ENCODE measurements around the gene GABBR2. TPM values are rescaled to one million over a fixed set of nuclear protein-coding genes. Genes with fewer than 3 reads are reported as not detected.

The GABBR2 gene
- total RNA-seq, 2 experiments from 2014 or later: not detected

DNA sequence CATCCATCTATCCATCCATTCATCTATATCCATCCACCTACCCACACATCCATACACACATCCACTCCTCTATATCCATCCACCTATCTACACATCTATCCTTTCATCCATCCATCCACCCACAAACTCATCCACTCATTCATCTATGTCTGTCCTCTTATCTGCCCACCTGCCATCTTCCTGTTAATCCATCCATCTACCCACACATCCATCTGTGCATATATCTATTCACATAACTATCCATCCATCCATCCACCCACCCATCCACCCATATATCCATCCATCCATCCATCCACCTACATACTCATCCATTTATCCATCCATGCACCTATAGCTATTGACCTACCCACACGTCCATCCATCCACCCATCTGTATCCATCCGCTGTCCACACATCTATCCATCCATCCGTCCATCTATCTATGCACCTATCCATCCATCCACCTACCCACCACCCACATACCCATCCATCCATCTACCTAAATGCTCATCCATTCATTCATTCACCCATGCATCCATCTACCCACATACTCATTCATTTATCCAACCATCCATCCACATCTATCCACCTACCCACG is 271.2 kb downstream of the GABBR2 start:
- Histone ChIP-seq H3K9me2 (ENCODE audit: insufficient read depth, low read length) (no peaks in the 10 kb centered on the region), H2AFZ (ENCODE audit: low read length) (no peak overlapping the region), H4K20me1 (ENCODE audit: insufficient read depth, low read length) (no peaks in the 10 kb centered on the region), H3K4me2 (ENCODE audit: low read length) (no peak overlapping the region), H3K79me2 (ENCODE audit: insufficient read depth, low read depth, low read length) (no peaks in the 10 kb centered on the region), H3K4me1 (ENCODE audit: insufficient read depth, low read length, poor library complexity, severe bottlenecking) (no peaks in the 10 kb centered on the region), H3K4me3 (ENCODE audit: low read depth, low read length, poor library complexity, severe bottlenecking) (no peak overlapping the region), H3K9me3 (ENCODE audit: low read length) (no peaks in the 10 kb centered on the region), H3K36me3 (ENCODE audit: insufficient read depth, low read length) (no peaks in the 10 kb centered on the region), H3K27ac (ENCODE audit: low read depth, low read length, poor library complexity, severe bottlenecking) (no peak overlapping the region)
- intact Hi-C loops (cut with micrococcal nuclease; ENCODE audit: unreplicated experiment): loop anchor here (10.0 kb wide), 1 partner anchor 1643 kb away; no protein-coding TSS in a partner anchor
- ChIA-PET POLR2A (no interaction called here), CTCF (ENCODE audit: unreplicated experiment) (no interaction called here)
- DNase-seq (ENCODE audit: low spot score): no peak
- TF ChIP-seq, protein P1, sequence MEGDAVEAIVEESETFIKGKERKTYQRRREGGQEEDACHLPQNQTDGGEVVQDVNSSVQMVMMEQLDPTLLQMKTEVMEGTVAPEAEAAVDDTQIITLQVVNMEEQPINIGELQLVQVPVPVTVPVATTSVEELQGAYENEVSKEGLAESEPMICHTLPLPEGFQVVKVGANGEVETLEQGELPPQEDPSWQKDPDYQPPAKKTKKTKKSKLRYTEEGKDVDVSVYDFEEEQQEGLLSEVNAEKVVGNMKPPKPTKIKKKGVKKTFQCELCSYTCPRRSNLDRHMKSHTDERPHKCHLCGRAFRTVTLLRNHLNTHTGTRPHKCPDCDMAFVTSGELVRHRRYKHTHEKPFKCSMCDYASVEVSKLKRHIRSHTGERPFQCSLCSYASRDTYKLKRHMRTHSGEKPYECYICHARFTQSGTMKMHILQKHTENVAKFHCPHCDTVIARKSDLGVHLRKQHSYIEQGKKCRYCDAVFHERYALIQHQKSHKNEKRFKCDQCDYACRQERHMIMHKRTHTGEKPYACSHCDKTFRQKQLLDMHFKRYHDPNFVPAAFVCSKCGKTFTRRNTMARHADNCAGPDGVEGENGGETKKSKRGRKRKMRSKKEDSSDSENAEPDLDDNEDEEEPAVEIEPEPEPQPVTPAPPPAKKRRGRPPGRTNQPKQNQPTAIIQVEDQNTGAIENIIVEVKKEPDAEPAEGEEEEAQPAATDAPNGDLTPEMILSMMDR (conservative IDR thresholded peaks at IDR 0.05; ENCODE audit: low read length): no peak
- no peak for TF ChIP-seq EZH2phosphoT487 (IDR thresholded peaks at IDR 0.05; ENCODE audit: borderline replicate concordance, low read depth, low read length)
- no TSS peak for BruUV-seq (replicated peaks)

DNA sequence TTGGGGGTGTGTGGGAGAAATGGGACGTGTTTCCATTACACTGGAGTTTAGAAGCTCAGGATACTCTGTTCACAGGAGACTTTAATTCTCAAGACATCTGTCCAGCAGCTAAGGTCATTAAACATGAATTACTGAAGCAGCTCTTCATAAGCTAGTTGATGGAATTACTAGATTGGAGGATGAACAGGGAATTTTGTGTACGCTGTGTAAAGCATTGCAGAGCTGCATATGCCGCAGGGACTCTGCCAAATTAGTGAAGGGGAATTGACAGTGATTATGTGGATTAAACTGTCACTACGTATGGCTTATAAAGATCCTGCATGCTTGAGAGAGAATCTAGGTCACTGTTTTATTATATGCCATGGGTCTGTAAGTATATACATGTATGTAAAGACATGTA is 275.8 kb downstream of the GABBR2 start:
- TF ChIP-seq EZH2phosphoT487 (IDR thresholded peaks at IDR 0.05; ENCODE audit: borderline replicate concordance, low read depth, low read length): no peak
- TF ChIP-seq, protein P1 (conservative IDR thresholded peaks at IDR 0.05; ENCODE audit: low read length): no peak
- POLR2A ChIA-PET: no interaction called here
- no TSS peak for BruUV-seq (replicated peaks)

DNA sequence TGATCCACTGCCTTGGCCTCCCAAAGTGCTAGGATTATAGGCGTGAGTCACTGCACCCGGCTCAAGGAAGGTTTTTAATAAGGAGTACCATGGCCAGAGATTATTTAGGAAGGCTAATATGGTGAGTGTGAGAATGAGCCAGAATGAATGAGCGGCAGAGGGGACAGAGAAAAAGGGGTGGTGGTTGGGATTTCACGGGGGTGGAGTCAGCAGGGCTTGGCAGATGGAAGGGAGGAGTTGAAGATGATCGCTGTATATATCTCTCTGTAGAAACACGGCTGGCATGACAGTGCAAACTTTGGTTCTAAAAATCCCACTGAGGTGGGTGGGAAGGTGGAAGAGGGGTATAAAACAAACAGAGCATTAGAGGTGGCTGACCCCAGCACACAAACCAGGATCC is 276.6 kb downstream of the GABBR2 start:
- ChIA-PET CTCF (ENCODE audit: unreplicated experiment) (no interaction called here), POLR2A (no interaction called here)
- Histone ChIP-seq H3K27ac (ENCODE audit: low read depth, low read length, poor library complexity, severe bottlenecking) (no peak overlapping the region), H3K4me1 (ENCODE audit: insufficient read depth, low read length, poor library complexity, severe bottlenecking) (no peaks in the 10 kb centered on the region), H2AFZ (ENCODE audit: low read length) (no peak overlapping the region), H3K9me2 (ENCODE audit: insufficient read depth, low read length) (no peaks in the 10 kb centered on the region), H3K4me3 (ENCODE audit: low read depth, low read length, poor library complexity, severe bottlenecking) (no peak overlapping the region), H3K4me2 (ENCODE audit: low read length) (no peak overlapping the region), H4K20me1 (ENCODE audit: insufficient read depth, low read length) (no peaks in the 10 kb centered on the region), H3K79me2 (ENCODE audit: insufficient read depth, low read depth, low read length) (no peaks in the 10 kb centered on the region), H3K36me3 (ENCODE audit: insufficient read depth, low read length) (no peaks in the 10 kb centered on the region), H3K9me3 (ENCODE audit: low read length) (no peaks in the 10 kb centered on the region)
- DNase-seq (ENCODE audit: low spot score): no peak
- no peak for TF ChIP-seq EZH2phosphoT487 (IDR thresholded peaks at IDR 0.05; ENCODE audit: borderline replicate concordance, low read depth, low read length)
- TF ChIP-seq, protein P1 (conservative IDR thresholded peaks at IDR 0.05; ENCODE audit: low read length): no peak
- intact Hi-C loops (cut with micrococcal nuclease; ENCODE audit: unreplicated experiment): loop anchor here (10.0 kb wide), 1 partner anchor 1637 kb away; no protein-coding TSS in a partner anchor
- BruUV-seq (replicated peaks): no TSS peak

More for the DNA sequence above, 275.8 kb downstream of the GABBR2 start:
- Histone ChIP-seq H3K27ac (ENCODE audit: low read depth, low read length, poor library complexity, severe bottlenecking) (no peak overlapping the region), H3K9me2 (ENCODE audit: insufficient read depth, low read length) (no peaks in the 10 kb centered on the region), H3K9me3 (ENCODE audit: low read length) (no peaks in the 10 kb centered on the region), H3K4me1 (ENCODE audit: insufficient read depth, low read length, poor library complexity, severe bottlenecking) (no peaks in the 10 kb centered on the region), H3K4me3 (ENCODE audit: low read depth, low read length, poor library complexity, severe bottlenecking) (no peak overlapping the region), H3K4me2 (ENCODE audit: low read length) (no peak overlapping the region), H3K36me3 (ENCODE audit: insufficient read depth, low read length) (no peaks in the 10 kb centered on the region), H4K20me1 (ENCODE audit: insufficient read depth, low read length) (no peaks in the 10 kb centered on the region), H2AFZ (ENCODE audit: low read length) (no peak overlapping the region), H3K79me2 (ENCODE audit: insufficient read depth, low read depth, low read length) (no peaks in the 10 kb centered on the region)
- intact Hi-C loops (cut with micrococcal nuclease; ENCODE audit: unreplicated experiment): loop anchor here (10.0 kb wide), 1 partner anchor 1638 kb away; no protein-coding TSS in a partner anchor
- no peak for DNase-seq (ENCODE audit: low spot score)
- CTCF ChIA-PET (ENCODE audit: unreplicated experiment): no interaction called here
